ENCODE results near the gene HOXD9.

HOXD9 gene

DNA sequence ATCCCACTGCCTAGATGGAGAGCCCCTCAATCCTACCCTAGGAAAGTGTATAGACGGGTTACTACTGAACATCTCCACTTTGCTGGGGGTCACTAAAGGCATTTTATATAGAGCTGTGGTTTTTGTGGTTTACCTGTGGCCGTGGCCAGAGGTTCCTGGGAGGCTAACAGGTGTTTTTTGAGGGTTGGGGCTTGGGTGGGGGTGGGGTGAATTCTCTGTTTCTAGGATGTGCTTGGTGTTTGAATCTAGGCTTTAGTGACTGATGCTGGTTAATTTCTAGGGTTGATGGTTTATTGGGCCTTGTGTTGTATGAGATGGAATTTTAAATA is 14.7 kb downstream of the HOXD9 start:
- DNase-seq: no peak

DNA sequence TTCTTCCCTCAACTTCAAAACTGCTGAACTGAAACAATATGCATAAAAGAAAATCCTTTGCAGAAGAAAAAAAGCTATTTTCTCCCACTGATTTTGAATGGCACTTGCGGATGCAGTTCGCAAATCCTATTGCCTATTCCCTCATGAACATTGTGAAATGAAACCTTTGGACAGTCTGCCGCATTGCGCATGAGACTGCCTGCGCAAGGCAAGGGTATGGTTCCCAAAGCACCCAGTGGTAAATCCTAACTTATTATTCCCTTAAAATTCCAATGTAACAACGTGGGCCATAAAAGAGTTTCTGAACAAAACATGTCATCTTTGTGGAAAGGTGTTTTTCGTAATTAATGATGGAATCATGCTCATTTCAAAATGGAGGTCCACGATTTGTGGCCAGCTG is 15.4 kb downstream of the HOXD9 start:
- DNase-seq: no peak

DNA sequence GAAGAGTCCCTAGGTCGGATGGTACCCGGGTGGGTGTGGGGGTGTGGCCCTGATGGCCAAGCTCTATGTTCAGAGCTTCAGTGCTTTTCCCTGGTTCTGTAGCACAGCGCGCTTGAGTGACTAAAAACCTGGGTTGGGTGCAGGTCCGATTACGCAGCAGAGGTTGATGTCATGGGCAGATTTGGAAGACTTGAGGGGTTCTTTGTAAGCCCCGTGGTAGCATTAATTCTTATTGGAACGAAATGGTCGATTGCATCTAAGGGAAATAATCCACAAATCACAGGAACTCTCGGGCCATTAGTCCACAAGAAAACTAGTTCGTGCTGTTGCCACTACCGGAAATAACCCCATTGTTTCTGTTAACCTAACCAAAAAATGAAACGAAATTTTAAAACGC is 16.0 kb downstream of the HOXD9 start:
- DNase-seq: no peak

DNA sequence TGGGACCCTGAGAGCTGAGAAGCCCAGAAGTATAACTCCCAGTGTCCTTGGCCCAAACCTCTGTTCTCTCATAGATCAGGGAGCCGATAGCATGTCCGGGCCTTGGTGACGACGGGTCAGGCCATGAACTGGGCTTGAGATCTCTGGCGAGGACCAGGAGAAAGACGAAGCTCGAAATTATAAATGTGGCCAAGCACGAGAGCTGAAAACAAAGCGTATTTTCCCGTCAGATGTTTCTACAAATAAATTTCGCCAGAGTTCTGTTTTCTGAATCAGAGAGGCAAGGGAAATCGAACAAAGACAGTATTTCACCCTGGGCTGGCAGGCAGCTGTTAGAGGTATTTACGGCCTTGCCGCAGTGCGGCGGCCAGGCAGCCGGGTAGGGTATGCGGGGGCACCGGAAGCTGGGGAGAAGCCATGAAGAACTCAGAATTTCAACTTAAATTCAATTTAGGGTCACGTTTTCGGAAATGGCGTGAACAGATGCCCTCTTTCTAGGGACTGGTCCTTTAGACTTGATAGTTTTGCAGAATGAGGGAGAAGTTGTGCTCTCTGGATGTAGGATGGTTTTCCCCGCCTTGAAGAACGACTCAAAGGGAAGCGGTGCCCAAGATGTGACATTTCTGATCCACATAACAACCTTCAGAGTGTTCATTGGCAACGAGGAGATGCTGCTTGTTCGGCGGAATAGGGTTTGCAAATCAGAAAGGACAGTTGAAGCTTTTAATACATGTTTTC is 16.6 kb downstream of the HOXD9 start:
- DNase-seq: no peak

DNA sequence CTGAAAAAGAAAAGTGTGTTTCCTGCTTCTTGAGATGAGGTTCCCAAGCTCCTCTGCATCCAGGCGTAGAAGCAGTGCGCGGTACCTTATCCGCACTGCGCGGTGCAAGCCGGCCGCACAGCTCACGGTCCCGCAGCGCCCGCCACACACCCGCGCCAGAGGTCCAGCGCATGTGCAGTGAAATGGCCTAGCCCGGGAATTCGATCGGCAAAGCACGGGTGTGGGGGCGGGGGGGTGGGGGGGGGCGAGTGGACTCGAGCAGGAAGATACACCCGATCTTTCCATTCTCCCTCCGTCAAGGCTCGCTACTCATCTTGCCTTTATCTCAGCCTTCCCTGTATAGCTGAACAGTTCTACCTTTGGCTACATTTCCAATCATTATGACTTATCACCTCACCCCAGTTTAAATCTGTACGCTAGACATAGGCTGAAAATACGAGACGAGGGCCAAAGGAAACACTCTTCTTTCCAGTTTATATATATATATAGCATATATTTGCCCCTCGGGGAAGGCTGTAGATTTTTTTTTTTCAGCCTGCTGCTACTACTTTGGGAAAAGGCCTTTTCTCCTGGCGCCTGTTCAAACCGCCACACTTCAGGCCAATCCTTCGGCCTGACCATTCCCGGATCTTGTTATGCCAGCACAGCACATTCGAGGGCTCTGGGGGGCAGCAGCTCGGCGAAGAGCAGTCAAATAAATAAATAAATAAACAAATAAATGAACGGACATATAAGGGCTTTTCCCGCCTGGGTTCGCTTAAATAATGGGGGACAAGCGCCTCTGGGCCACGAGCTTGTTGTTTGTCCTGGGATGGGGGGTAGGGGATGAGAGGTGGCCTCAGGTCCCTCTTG is 17.4 kb downstream of the HOXD9 start:
- no peak for DNase-seq

DNA sequence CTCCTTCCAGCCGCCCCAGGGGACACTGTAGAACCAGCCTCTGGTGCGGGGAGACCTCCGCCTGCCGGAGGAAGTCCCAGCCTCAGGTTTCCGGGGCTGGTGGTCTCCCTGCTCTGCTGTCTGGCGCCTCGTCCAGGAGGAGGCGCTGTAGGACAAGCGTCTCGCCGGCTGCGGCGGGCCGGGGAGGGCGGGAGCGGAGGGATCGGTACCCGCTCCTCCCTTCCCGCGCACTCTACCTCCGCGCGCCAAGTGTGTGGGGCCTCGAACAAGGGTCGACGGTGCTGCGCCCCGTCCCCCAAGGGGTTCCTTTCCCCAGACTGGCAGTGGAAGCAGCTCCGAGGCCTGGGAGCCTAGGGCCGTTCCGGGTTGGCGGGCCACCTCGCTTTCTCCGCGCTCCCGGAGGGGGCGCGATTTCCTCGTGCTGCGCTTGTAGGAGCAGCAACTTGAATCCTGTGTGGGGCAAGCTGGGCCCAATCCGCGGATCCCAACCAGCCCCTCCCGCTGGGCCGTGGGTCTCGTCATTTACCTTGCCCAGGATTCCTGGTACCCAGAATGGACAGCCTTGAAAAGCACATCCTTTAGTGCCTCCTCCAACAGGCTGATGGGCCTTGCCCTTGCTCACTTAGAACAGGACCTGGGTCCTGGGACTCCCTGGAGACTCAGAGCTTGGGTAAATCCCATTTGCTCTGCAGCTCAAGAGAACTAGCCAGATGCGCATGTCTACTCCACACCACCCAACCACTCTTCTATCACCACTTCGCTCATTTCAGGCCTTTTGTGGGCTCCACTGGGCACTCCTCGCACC is 18.2 kb downstream of the HOXD9 start:
- DNase-seq: peak in 55 of 58 donors; percentile 6 to 81 (median 53)

DNA sequence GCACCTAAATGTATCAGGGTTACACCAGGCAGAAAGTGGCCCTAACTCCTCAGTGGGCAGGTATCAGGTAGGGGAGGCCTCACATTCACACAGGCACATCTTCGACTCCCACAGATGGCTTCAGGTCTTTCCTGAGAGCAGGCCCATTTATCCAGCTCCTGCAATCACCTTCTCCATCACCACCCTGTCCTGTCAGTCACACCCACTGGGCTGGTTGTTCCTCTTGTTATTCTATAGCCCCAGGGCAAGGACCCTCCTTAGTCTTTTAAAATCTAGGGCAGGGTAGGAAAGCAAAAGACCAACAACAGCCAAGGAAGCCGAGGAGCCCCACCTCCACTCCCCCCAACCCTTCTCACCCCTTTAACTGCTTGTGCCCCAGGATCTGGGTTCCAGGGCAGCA is 19.8 kb downstream of the HOXD9 start:
- DNase-seq: no peak

DNA sequence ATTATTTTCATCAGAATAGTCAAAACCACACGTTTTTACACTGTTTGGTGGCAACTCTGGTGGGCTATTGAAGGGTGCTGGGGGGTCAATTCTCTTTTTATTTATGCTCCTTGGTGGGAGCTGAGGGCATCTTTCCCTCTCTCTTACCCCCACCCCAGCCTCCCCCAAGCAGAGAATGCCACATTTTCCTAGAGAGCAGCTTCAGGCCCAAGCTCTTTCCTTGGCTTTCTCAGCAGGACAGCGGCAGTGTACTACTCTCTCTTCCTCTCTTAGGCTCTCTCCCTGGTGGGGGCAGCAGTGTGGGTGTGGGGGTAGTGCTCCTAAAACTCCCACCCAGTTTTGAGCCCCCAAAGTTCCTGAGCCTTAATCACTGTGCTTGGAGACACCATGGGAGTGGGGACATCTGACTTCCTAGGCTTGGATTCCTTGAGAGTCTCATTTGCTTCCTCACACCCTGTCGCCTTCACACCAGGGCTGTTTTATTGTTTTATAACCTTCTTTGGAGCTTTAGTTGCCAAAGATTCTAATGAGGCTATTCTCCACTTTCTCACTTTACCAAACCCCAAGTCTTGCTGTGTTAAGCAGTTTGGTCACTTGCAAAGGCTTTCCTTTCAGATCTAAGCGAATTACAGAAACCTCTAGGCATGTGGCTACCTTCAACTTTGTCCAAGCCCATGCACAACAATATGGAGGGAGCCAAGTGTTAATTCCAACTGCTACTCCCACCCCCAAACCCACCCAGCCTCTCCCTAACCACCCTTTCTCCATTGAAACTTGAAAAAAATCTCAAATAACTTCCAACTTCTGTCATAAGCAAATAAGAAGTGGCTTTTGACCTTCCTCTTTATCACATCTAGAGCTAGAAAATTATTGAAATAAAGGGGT is 22.8 kb downstream of the HOXD9 start:
- DNase-seq: no peak

DNA sequence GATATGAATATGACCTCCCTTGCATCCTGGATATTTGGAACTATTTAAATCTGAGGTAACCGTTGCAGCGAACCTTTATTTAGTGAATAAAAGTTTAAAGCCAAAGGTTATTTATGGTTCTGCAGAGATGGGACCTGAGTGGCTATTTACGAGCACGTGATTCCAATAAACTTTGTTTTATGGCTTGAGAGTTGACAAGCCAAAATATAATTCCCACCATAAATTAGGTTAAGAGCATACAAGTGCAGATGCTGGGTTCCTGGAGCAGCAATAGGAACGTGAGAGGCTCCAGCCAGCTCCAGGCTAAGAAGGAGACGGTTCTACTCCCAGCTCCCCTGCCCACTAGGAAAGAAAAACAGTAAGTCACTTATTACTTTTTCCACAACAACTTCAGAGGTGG is 23.6 kb downstream of the HOXD9 start:
- no peak for DNase-seq

DNA sequence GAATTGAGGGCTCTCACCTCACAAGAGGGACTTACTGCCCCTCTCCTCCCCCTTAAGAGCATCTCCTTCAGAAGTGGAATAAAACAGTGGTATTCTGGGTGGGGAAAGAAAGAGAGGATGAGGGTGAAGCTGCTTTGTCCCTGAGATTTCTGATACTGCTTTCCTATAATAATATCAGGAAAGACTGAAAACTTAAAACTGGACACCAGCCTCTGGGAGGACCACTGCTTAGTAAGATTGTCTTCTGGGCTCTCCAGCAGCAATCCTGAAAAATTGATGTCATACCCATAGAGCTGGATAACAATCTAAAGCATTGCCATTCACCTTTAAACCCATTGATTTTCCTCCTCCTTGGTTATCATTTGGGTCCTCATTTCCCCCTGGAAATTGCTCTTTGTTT is 24.1 kb downstream of the HOXD9 start:
- DNase-seq: no peak

DNA sequence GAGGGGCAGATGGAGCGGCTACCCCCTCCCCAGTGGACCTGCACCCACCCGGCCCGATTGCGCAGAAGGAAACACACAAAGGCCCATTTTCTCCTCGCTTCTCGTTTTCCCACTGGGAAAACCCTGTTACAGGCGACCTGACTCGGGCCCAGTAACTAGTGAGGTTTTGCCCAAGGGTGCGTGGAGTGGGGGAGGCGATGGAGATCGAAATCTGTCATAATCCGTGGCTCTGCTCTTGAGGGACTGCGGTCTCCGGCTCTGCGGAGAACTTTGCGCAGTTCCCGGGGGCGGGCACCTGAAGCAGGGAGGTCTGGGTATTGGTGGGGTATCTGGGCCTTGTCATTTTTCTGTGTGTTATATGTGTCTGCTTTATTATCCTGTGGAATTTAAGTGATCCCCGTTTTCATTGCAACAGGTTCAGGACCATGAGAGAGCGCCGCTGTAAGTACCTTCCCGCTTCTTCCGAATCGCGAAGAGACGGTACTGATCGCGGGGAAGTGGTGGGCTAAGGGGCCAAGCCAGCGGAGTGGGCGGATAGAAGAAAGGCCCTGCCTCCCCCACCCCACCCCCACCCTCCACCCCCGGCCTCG is 24.8 kb downstream of the HOXD9 start:
- no peak for DNase-seq

DNA sequence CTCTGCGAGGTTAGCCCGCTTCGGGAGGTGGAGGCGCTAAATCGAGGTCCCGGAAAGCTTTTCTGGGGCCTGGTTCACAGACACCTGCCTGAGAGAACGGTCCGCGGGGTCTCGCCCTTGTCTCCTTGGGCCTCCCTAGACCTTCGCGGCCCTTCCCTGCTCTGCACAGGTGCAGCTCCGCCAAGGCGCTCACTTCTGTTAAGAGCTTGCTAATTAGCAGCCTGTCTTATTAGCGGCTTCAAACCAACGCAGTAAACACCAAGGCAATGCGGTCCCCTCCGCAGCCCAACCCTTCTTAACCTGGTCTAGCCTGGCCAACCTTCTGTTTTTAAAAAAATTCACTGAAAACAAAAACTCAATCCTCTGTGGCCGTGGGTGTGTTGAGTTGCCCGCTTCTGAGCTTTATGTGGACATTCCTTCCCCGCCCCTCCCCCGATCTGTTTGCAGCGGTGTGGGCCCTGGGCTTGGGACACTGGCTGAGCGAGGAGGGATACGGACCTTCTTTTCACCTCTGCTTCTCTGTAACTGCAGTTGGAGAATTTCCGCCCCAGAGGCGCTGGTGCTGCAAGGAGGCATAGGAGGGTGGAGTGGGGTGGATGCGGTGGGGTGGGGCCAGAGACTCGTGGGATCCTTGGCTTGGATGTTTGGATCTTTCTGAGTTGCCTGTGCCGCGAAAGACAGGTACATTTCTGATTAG is 25.4 kb downstream of the HOXD9 start:
- DNase-seq: no peak

DNA sequence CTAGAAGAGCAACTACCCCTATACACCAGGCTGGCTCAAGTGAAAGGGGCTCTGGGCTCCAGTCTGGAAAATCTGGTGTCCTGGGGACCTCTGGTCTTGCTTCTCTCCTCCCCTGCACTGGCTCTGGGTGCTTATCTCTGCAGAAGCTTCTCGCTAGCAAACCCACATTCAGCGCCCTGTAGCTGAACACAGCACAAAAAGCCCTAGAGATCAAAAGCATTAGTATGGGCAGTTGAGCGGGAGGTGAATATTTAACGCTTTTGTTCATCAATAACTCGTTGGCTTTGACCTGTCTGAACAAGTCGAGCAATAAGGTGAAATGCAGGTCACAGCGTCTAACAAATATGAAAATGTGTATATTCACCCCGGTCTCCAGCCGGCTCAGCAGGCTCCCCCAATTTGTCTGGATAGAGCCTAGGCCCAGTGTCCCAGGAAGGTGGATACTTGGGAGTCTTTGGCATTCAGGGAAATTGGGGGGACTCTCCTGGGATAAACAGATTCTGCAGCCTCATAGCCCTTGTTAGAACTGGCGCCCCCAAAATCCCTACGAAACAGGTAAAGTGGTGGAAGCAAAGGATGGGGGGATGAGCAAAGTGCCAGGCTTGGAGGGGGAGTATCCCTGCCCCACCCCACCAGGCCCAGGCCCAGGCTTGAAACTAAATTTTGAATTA is 26.4 kb downstream of the HOXD9 start:
- DNase-seq: no peak

DNA sequence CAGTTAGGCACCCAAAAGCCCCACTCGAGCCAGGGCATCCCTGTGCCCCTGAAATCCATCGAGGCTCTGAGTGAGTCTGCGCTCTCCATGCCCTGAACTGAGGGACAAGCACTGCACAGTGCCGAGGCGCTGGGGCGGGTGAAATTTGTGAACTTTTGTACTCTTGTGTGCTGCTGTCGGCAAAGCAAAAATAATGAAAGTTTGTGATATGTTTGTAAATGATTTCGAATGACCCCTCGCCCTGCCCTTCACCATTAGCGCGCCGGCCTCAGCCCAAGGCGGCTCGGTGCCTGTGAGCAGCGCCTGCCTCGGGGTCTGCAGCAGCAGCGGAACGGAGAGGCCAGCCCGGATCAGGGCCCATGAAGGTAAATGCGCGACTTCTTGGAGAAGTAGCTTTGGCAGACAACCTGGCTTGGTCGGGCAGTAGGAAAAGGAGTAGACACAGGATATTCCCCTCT is 27.0 kb downstream of the HOXD9 start:
- no peak for DNase-seq

DNA sequence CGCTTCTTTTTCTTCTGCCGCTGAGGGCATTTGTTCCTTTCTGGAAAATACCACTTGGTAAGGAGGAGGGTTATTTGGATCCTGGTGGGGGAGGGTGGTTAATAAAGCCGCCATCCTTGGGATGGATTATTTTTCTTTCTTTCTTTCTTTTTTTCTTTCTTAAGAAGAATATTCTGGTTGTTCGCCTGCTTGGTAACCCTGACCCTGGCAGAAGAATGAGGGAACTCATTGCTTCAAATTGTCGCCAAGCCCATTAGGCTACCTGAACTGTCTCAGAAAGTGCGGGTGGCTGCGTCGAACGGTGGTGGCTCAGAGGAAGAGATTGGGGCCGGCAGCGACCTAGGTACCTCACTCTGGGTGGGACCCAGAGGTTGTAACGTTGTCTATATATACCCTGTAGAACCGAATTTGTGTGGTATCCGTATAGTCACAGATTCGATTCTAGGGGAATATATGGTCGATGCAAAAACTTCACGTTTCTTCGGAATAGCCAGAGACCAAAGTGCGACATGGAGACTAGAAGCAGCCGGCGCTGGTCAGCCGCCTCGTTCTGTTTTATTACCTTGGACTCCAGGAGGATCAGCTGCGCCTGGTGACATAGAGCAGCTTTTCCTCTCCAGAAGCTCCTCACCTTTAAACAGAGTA is 27.5 kb downstream of the HOXD9 start:
- DNase-seq: no peak

DNA sequence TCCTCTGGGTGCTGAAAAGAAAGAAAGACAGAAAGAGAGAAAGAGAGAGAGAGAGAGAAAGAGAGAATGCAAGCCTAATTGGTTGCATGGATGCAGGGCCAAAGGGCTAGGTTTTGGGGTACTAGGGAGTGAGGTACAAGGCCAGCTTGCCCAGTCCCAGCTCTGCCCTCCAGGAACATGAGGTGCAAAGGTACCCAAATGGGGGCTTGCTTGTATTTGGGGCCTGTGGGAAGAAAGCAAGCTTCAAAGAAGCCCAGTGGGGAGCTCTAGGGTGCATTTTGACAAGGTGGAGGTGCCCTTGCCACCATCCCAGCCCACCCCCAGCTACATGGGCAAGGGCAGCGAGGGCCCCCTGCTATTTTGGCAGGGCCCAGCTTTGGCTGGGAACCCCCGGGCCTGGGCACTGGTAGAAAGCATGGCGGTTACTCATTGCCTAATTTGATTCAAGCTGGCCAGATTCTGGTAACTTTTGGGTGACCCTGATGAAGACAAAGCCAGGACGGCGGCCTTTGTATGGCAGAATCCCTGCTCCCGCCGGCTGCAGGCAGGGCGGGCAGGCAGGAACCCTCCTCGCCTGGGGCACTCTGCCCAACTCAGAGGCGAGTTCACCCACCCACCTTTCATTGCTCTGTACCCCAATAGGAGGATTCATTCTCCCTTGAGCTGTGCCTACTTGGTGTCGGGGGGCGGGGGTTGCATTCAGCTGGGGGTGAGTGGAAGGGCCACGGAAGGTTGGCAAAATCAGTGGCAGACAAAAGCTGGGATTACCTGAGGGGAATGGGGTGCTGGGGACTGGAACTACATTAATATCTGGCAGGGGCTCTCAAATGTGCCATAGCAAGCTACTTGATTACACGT is 28.3 kb downstream of the HOXD9 start:
- no peak for DNase-seq

DNA sequence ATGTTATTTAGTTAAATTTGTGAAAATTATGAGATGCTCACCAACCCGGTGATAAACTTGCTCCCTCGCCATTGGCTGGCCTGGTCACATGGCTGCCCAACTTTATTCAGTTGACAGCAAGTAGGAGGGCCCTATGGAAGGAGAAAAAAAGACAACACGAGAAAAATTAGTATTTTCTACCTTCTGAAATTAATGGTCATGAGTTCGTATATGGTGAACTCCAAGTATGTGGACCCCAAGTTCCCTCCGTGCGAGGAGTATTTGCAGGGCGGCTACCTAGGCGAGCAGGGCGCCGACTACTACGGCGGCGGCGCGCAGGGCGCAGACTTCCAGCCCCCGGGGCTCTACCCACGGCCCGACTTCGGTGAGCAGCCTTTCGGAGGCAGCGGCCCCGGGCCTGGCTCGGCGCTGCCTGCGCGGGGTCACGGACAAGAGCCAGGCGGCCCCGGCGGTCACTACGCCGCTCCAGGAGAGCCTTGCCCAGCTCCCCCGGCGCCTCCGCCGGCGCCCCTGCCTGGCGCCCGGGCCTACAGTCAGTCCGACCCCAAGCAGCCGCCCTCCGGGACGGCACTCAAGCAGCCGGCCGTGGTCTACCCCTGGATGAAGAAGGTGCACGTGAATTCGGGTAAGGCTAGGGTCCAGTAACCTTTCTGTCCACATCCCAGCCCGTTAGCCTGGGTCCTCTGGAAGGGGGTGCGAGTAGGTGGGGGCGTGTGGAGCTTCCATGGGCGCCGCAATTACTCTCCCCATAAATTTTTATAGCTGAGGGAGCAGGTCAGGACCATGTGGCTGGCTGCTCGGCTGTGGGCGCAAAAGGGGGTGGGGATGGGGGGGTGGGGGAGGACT is 29.1 kb downstream of the HOXD9 start, which contains the start of gene HOXD4:
Gene HOXD4 (plus strand): TSS at position 109 of the 846 bp plus-strand sequence. CDS start 84 bp downstream, at position 193.
- no peak for DNase-seq

All from anterior cingulate cortex (tissue), 58 donors.